NCI-H526 (cell line): ENCODE measurements around the gene MSGN1.

Source experiments
- DNase-seq, 2 experiments: peaks; one replicate each; lab custom pipeline; 2025; lab: John Stamatoyannopoulos, UW

The MSGN1 gene

DNA sequence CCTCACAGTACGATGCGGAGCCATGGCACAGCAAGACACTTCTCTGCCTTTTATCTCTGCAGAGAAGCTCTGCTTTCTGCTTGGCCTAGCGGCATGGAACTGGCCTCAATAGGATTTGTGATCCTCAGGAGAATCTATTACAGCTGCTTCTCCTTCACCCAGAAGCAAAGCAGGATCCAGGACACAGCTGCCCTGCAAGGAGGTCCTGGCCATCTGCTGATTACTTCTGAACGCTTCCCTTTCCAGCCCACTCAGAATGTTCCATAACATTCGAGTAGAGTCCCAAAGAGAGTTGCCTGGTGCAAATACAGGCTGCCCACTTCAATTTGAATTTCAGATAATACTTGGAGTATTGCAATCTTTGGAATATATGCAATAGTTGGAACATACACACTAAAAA is 33.0 kb downstream of the MSGN1 start:
- no peak for DNase-seq

- no peak for DNase-seq
Observed at GRCh38 chr2:17850151-17850550, 33.9 kb downstream of the MSGN1 start.

- peak; percentile 6 to 78 for DNase-seq
Observed at GRCh38 chr2:17851731-17852585, 35.7 kb downstream of the MSGN1 start.

- DNase-seq, result no peak
Observed at GRCh38 chr2:17853799-17854198, 37.5 kb downstream of the MSGN1 start.

DNA sequence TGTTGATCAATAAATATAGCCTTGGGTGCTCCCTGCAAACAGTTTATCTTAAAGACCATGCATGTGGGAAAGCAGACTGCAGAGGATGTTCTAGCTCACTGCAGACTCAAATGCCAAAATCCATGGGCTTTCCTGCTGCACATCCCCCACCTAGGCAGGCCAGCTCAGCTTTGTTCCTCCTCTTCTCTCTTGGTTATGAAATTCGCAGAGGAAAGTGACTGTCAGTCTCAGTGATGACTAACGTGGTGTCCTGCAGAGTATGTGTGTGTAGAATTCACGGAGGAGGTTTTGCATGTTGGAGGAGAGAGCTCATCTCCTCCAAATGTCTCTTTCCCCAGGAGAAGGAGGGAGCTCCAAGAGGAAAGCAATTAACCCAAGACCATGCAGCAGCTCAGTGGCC is 40.8 kb downstream of the MSGN1 start:
- no peak for DNase-seq

DNA sequence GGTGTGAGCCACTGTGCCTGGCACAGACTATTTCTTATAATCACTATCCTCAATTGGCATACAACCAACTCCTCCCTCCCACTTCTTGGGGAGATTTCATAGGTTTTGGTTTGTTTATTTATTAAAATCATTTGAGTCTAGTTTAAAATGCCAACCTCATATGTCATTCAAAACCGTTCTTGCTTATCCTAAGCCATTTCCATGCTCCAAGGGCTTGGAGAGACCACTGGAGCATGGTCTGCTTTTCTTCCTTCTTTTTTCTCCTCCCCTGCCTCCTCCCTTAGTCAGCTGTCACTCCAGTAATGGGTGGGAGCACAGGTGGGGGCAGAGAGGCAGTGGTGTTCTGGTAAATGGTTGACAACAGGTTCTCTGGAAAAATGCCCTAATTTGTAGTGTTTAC is 41.8 kb downstream of the MSGN1 start:
- DNase-seq, result no peak

- no peak for DNase-seq
Observed at GRCh38 chr2:17863539-17863938, 47.3 kb downstream of the MSGN1 start.

DNA sequence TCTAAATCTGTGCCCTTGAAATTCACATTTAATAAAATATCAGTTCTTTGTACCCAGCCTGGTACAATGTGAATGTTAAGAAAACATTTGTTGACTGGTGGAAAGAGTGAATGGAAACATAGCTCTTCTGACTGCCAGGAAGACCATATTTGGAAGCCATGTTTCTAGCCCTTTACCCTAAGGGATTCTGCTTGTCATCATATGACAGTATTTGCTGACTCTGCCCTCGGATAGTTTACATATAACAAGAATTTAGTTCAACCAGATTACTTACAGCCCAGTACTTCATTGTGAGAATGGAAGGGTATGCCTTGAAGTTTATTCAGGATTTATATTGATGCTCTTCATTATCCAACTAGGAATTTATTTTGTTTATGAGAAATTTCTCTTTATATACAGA is 48.4 kb downstream of the MSGN1 start:
- DNase-seq, result no peak

GRCh38 chr2:17867133-17867532 is 50.9 kb downstream of the MSGN1 start:
- DNase-seq, result no peak
